GM18870 (cell line): ENCODE measurements around the gene NACAD.

Source experiments
- ATAC-seq: cut with Tn5 transposase; IDR thresholded peaks from one replicate; pipeline ENCODE4 v1.9.1; 2021; ENCODE audit warnings: moderate library complexity; ENCODE audit not compliant: unreplicated experiment

NACAD gene

GRCh38 chr7:45075871-45076796 lies 12.6 kb downstream of the NACAD start:
- no peak for ATAC-seq

GRCh38 chr7:45075355-45075644 lies 13.5 kb downstream of the NACAD start:
- no peak for ATAC-seq

GRCh38 chr7:45074528-45075354 lies 14.0 kb downstream of the NACAD start:
- no peak for ATAC-seq

GRCh38 chr7:45073786-45074527 lies 14.8 kb downstream of the NACAD start:
- no peak for ATAC-seq

- ATAC-seq: no peak
Measured at GRCh38 chr7:45073031-45073785, 15.6 kb downstream of the NACAD start.

- ATAC-seq: no peak
Measured at GRCh38 chr7:45072131-45073030, 16.4 kb downstream of the NACAD start.

GRCh38 chr7:45071528-45071927 lies 17.2 kb downstream of the NACAD start:
- ATAC-seq: no peak

GRCh38 chr7:45070254-45070642 lies 18.5 kb downstream of the NACAD start:
- no peak for ATAC-seq

GRCh38 chr7:45069444-45070253 lies 19.1 kb downstream of the NACAD start:
- no peak for ATAC-seq

GRCh38 chr7:45068236-45069023 lies 20.3 kb downstream of the NACAD start:
- no peak for ATAC-seq

- no peak for ATAC-seq
Measured at GRCh38 chr7:45067582-45067981, 21.2 kb downstream of the NACAD start.

GRCh38 chr7:45066409-45066808 lies 22.4 kb downstream of the NACAD start:
- ATAC-seq: no peak

- no peak for ATAC-seq
Measured at GRCh38 chr7:45065031-45065995, 23.5 kb downstream of the NACAD start.

GRCh38 chr7:45064047-45064725 lies 24.6 kb downstream of the NACAD start:
- ATAC-seq: no peak

- ATAC-seq: no peak
Measured at GRCh38 chr7:45061806-45062425, 26.9 kb downstream of the NACAD start.

- no peak for ATAC-seq
Measured at GRCh38 chr7:45061352-45061751, 27.4 kb downstream of the NACAD start.
